Measurements from ENCODE around the gene ANGPTL7. TPM values are rescaled to one million over a fixed set of nuclear protein-coding genes. Genes with fewer than 3 reads are reported as not detected.

Gene ANGPTL7
- polyA plus RNA-seq, 2 of the 4 experiments (the other 2 are of a cell fraction) = not detected

GRCh38 chr1:11156441-11156840 is 32.7 kb upstream of the ANGPTL7 start:
- FAIRE-seq = no peak

GRCh38 chr1:11156963-11157362 is 32.2 kb upstream of the ANGPTL7 start:
- TF ChIP-seq NFE2L2 (conservative IDR thresholded peaks at IDR 0.05; ENCODE audit: low read length) (no peak), SMC3 (IDR thresholded peaks at IDR 0.05) (no peak), CBX8 (IDR thresholded peaks at IDR 0.05) (no peak), BCL3 (IDR thresholded peaks at IDR 0.05) (no peak), TFCP2L1 (CRISPR knock-in tag; IDR thresholded peaks at IDR 0.05) (no peak), HEYL (CRISPR knock-in tag; IDR thresholded peaks at IDR 0.05) (no peak), NPAS2 (CRISPR knock-in tag; IDR thresholded peaks at IDR 0.05; ENCODE audit: borderline replicate concordance) (no peak), NR3C1 (IDR thresholded peaks at IDR 0.05) (no peak), ATOH8 (CRISPR knock-in tag; IDR thresholded peaks at IDR 0.05; ENCODE audit: low read depth) (no peak), MAZ (IDR thresholded peaks at IDR 0.05; ENCODE audit: borderline replicate concordance, low read depth, low read length) (no peak), ZC3H11A (IDR thresholded peaks at IDR 0.05) (no peak), CHD4 (IDR thresholded peaks at IDR 0.05; ENCODE audit: borderline replicate concordance) (no peak), HOXB13 (CRISPR knock-in tag; IDR thresholded peaks at IDR 0.05; ENCODE audit: low read depth) (no peak), MAX (IDR thresholded peaks at IDR 0.05) (no peak), PBX3 (IDR thresholded peaks at IDR 0.05) (no peak), HOXB5 (CRISPR knock-in tag; IDR thresholded peaks at IDR 0.05) (no peak), HMGXB4 (CRISPR knock-in tag; IDR thresholded peaks at IDR 0.05; ENCODE audit: borderline replicate concordance) (no peak), RCOR1 (IDR thresholded peaks at IDR 0.05; ENCODE audit: low read depth, low read length) (no peak), BHLHE40 (IDR thresholded peaks at IDR 0.05; ENCODE audit: low read depth, low read length) (no peak), ZNF302 (CRISPR knock-in tag; IDR thresholded peaks at IDR 0.05) (no peak)
- no peak overlapping the region for H3K4me2 ChIP-seq
- FAIRE-seq (no peak), ATAC-seq (no peak), DNase-seq (ENCODE audit: low read depth in 1 of 2, low spot score in 1 of 2) (no peak)
- no peaks in the 10 kb centered on the region for H3K9me3 ChIP-seq
- no peak overlapping the region for H3K4me3 ChIP-seq
- H3K27ac ChIP-seq = no peak overlapping the region
- H3K4me1 ChIP-seq = peaks cover 4% of the 10 kb centered on the region; the same call in 1 of the 3 replicates
- 93% methylated on average over 7 of the region's 7 CpGs for WGBS (ENCODE audit: missing lambda C conversion rate)
- CTCF ChIA-PET = no interaction called here
- POLR2A ChIA-PET = no interaction called here

More at GRCh38 chr1:11156441-11156840, 32.7 kb upstream of the ANGPTL7 start:
- Histone ChIP-seq H3K4me1 (peaks cover 4% of the 10 kb centered on the region; the same call in 1 of the 3 replicates), H3K4me3 (no peak overlapping the region), H3K27ac (no peak overlapping the region), H3K9me3 (no peaks in the 10 kb centered on the region), H3K4me2 (no peak overlapping the region)
- no peak for DNase-seq (ENCODE audit: low read depth in 1 of 2, low spot score in 1 of 2)
- no peak for ATAC-seq
- no peak for TF ChIP-seq POLR2AphosphoS2 (conservative IDR thresholded peaks at IDR 0.05; ENCODE audit: low read length)
- no peak for TF ChIP-seq BCL3 (IDR thresholded peaks at IDR 0.05)
- TF ChIP-seq RARB (CRISPR knock-in tag; IDR thresholded peaks at IDR 0.05) = no peak
- TF ChIP-seq NPAS2 (CRISPR knock-in tag; IDR thresholded peaks at IDR 0.05; ENCODE audit: borderline replicate concordance) = no peak
- TF ChIP-seq SREBF2 (IDR thresholded peaks at IDR 0.05) = no peak
- no peak for TF ChIP-seq MAFK (IDR thresholded peaks at IDR 0.05; ENCODE audit: partially characterized antibody)
- TF ChIP-seq SMC3 (IDR thresholded peaks at IDR 0.05) = no peak
- TF ChIP-seq POLR2A (IDR thresholded peaks at IDR 0.05; ENCODE audit: low read length) = no peak
- TF ChIP-seq CEBPB (IDR thresholded peaks at IDR 0.05) = no peak
- TF ChIP-seq EHMT2 (IDR thresholded peaks at IDR 0.05; ENCODE audit: low read depth) = no peak
- TF ChIP-seq MYC (IDR thresholded peaks at IDR 0.05; ENCODE audit: borderline replicate concordance, low read length) = no peak
- no peak for TF ChIP-seq RFX5 (IDR thresholded peaks at IDR 0.05)
- no peak for TF ChIP-seq TFCP2L1 (CRISPR knock-in tag; IDR thresholded peaks at IDR 0.05)
- TF ChIP-seq PBX3 (IDR thresholded peaks at IDR 0.05) = no peak
- TF ChIP-seq HOXA7 (CRISPR knock-in tag; IDR thresholded peaks at IDR 0.05) = no peak
- no peak for TF ChIP-seq HDAC2 (IDR thresholded peaks at IDR 0.05)
- 86% methylated on average over 3 of the region's 3 CpGs for WGBS (ENCODE audit: missing lambda C conversion rate)
- POLR2A ChIA-PET = no interaction called here
- CTCF ChIA-PET = no interaction called here

All from A549 (cell line).